ENCODE measurements around the gene NAA16. TPM values are rescaled to one million over a fixed set of nuclear protein-coding genes. Genes with fewer than 3 reads are reported as not detected.

Gene NAA16
- total RNA-seq, 1 donor from 2014 or later: 4.6 TPM

- DNase-seq (ENCODE audit: low read depth in 2 of 2): no peak
These were observed 6.5 kb upstream of the NAA16 start for GRCh38 chr13:41304551-41304950.

- no peak for DNase-seq (ENCODE audit: low read depth in 2 of 2)
These were observed 4.6 kb upstream of the NAA16 start for GRCh38 chr13:41306271-41307145.

- no peak for DNase-seq (ENCODE audit: low read depth in 2 of 2)
These were observed 3.0 kb upstream of the NAA16 start for GRCh38 chr13:41307884-41308640.

- DNase-seq (ENCODE audit: low read depth in 2 of 2): peak; percentile 43 to 51
These were observed 524 bp downstream of the NAA16 start for GRCh38 chr13:41311406-41312175.

- DNase-seq (ENCODE audit: low read depth in 2 of 2): peak; percentile 48 to 54
These were observed 1.1 kb downstream of the NAA16 start for GRCh38 chr13:41312176-41312500.

GRCh38 chr13:41313117-41313516, 2.0 kb downstream of the NAA16 start:
- no peak for DNase-seq (ENCODE audit: low read depth in 2 of 2)

- no peak for DNase-seq (ENCODE audit: low read depth in 2 of 2)
These were observed 2.7 kb downstream of the NAA16 start for GRCh38 chr13:41313659-41314197.

- DNase-seq (ENCODE audit: low read depth in 2 of 2): no peak
These were observed 4.5 kb downstream of the NAA16 start for GRCh38 chr13:41315443-41316047.

GRCh38 chr13:41317243-41317642, 6.2 kb downstream of the NAA16 start:
- DNase-seq (ENCODE audit: low read depth in 2 of 2): no peak

- DNase-seq (ENCODE audit: low read depth in 2 of 2): no peak
These were observed 14.7 kb downstream of the NAA16 start for GRCh38 chr13:41325752-41326151.

GRCh38 chr13:41326661-41327060, 15.6 kb downstream of the NAA16 start:
- no peak for DNase-seq (ENCODE audit: low read depth in 2 of 2)

- peak; percentile 44 to 49 for DNase-seq (ENCODE audit: low read depth in 2 of 2)
These were observed 17.1 kb downstream of the NAA16 start for GRCh38 chr13:41327994-41328790.

- no peak for DNase-seq (ENCODE audit: low read depth in 2 of 2)
These were observed 21.8 kb downstream of the NAA16 start for GRCh38 chr13:41332829-41333228.

- DNase-seq (ENCODE audit: low read depth in 2 of 2): no peak
These were observed 23.7 kb downstream of the NAA16 start for GRCh38 chr13:41334810-41335209.

- DNase-seq (ENCODE audit: low read depth in 2 of 2): no peak
These were observed 33.3 kb downstream of the NAA16 start for GRCh38 chr13:41344358-41344757.

- no peak for DNase-seq (ENCODE audit: low read depth in 2 of 2)
These were observed 34.3 kb downstream of the NAA16 start for GRCh38 chr13:41345165-41345913.

GRCh38 chr13:41345914-41346589, 35.0 kb downstream of the NAA16 start:
- DNase-seq (ENCODE audit: low read depth in 2 of 2): peak; percentile 17 to 20

GRCh38 chr13:41352935-41353840, 42.1 kb downstream of the NAA16 start:
- peak; percentile 72 to 84 for DNase-seq (ENCODE audit: low read depth in 2 of 2)

Measured in lung microvascular endothelial cell (primary cell).